ENCODE data around the gene MRPL50. TPM values are rescaled to one million over a fixed set of nuclear protein-coding genes. Genes with fewer than 3 reads are reported as not detected.

Gene MRPL50
- total and polyA plus RNA-seq, 2 experiments from 2014 or later, result 11.5 to 19.3 TPM

DNA sequence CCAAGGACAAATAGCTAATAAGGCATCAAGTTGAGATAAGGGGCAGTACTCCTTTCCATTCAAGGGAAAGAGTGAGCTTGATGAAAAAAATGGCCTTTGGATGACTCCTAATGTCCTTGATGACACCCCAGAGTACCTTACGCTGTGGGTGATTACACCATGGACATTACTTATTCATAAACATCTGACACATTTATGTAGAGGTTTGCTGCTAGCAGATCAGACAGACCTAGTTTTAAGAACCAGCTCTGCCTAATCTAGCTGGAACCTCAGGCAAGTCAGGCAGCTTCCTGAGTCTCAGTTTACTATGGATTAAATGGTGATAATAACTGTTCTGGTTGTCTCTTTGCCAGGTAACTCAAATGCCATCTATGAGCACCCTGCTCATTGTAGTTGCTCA is 34.3 kb upstream of the MRPL50 start:
- H3K4me3 ChIP-seq, result no peak overlapping the region
- peaks cover 9% of the 10 kb centered on the region for H3K27me3 ChIP-seq (replicated peaks; ENCODE audit: insufficient read depth)
- DNase-seq, result no peak
- H3K9ac ChIP-seq, result no peak overlapping the region
- H3K9me2 ChIP-seq (ENCODE audit: insufficient read depth), result no peaks in the 10 kb centered on the region
- H3K4me1 ChIP-seq (ENCODE audit: insufficient read depth), result no peaks in the 10 kb centered on the region
- TF ChIP-seq EZH2 (IDR thresholded peaks at IDR 0.05; ENCODE audit: insufficient read depth, poor library complexity, severe bottlenecking) (no peak), EZH2phosphoT487 (IDR thresholded peaks at IDR 0.05; ENCODE audit: insufficient read depth, low read depth) (no peak)
- H3K9me3 ChIP-seq (ENCODE audit: low read depth), result no peaks in the 10 kb centered on the region
- WGBS, 2 experiments (ENCODE audit: low coverage in 1 of 2, low lambda C conversion rate in 2 of 2, missing lambda C conversion rate in 2 of 2), result 54 to 68% methylated on average over 1 of the region's 1 CpG
- no peaks in the 10 kb centered on the region for H3F3A ChIP-seq (ENCODE audit: insufficient read depth)
- no peaks in the 10 kb centered on the region for H3K36me3 ChIP-seq (ENCODE audit: low read depth)
- no peak overlapping the region for H3K27ac ChIP-seq
- H3K79me2 ChIP-seq (ENCODE audit: insufficient read depth), result no peaks in the 10 kb centered on the region
- H3K4me2 ChIP-seq (ENCODE audit: unreplicated experiment), result no peak overlapping the region
- H2AFZ ChIP-seq, result no peak overlapping the region
- H4K20me1 ChIP-seq (ENCODE audit: insufficient read depth), result no peaks in the 10 kb centered on the region
- in situ Hi-C loops (cut with MboI), result no loop called here

DNA sequence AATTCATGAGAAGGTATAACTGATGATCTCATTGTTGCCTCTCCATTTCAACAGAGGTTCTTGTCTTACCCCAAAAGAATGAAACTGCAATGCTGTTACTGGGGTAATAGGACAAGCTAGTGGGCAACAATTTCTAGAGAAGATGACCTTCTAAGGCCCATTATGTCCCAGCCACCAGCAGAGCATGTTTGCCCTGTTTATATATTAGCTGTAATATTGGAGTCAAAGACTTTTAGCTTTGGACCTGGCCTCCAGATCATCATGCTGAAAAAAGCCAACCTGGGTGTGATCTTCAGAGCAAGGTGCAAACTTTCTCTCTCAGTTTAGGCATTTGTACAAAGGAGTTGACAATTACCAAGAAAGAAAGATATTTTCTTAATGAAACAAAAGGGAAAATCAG is 33.8 kb upstream of the MRPL50 start:
- in situ Hi-C loops (cut with MboI), result no loop called here
- H3K9ac ChIP-seq, result no peak overlapping the region
- no peaks in the 10 kb centered on the region for H4K20me1 ChIP-seq (ENCODE audit: insufficient read depth)
- H3K79me2 ChIP-seq (ENCODE audit: insufficient read depth), result no peaks in the 10 kb centered on the region
- H3F3A ChIP-seq (ENCODE audit: insufficient read depth), result no peaks in the 10 kb centered on the region
- no peak for TF ChIP-seq EZH2phosphoT487 (IDR thresholded peaks at IDR 0.05; ENCODE audit: insufficient read depth, low read depth)
- TF ChIP-seq EZH2 (IDR thresholded peaks at IDR 0.05; ENCODE audit: insufficient read depth, poor library complexity, severe bottlenecking), result no peak
- no peaks in the 10 kb centered on the region for H3K9me3 ChIP-seq (ENCODE audit: low read depth)
- H3K9me2 ChIP-seq (ENCODE audit: insufficient read depth), result no peaks in the 10 kb centered on the region
- peaks cover 9% of the 10 kb centered on the region for H3K27me3 ChIP-seq (replicated peaks; ENCODE audit: insufficient read depth)
- no peak for DNase-seq
- no peak overlapping the region for H3K4me2 ChIP-seq (ENCODE audit: unreplicated experiment)
- H3K4me1 ChIP-seq (ENCODE audit: insufficient read depth), result no peaks in the 10 kb centered on the region
- H2AFZ ChIP-seq, result no peak overlapping the region
- no peak overlapping the region for H3K4me3 ChIP-seq
- H3K36me3 ChIP-seq (ENCODE audit: low read depth), result no peaks in the 10 kb centered on the region
- H3K27ac ChIP-seq, result no peak overlapping the region

DNA sequence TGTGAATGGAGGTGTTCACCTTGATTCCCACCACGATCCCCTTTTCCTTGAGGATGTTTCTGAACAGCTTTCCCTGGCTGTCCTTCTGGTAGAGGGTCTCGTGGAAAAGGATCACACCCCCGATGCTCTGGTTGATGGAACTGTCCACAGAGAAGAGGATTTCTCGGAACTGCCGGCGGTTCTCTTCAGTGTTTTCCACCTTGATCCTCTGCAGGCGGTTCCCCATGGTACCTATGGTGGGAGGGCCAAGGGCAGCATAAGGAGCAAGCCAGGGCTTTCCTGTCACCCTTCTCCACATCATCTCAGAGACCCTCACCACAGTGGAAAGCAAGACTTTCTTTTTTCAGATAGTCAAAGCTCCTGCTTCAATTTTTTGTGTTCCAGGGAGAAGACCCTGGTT is 31.3 kb upstream of the MRPL50 start:
- H3K4me1 ChIP-seq (ENCODE audit: insufficient read depth), result no peaks in the 10 kb centered on the region
- H4K20me1 ChIP-seq (ENCODE audit: insufficient read depth), result no peaks in the 10 kb centered on the region
- no peak overlapping the region for H2AFZ ChIP-seq
- no peaks in the 10 kb centered on the region for H3K79me2 ChIP-seq (ENCODE audit: insufficient read depth)
- 56 to 59% methylated on average over 7 of the region's 7 CpGs for WGBS, 2 experiments (ENCODE audit: low coverage in 1 of 2, low lambda C conversion rate in 2 of 2, missing lambda C conversion rate in 2 of 2)
- no peaks in the 10 kb centered on the region for H3K9me3 ChIP-seq (ENCODE audit: low read depth)
- no peak overlapping the region for H3K9ac ChIP-seq
- H3K36me3 ChIP-seq (ENCODE audit: low read depth), result no peaks in the 10 kb centered on the region
- no peak overlapping the region for H3K4me3 ChIP-seq
- no peak overlapping the region for H3K27ac ChIP-seq
- no peaks in the 10 kb centered on the region for H3K9me2 ChIP-seq (ENCODE audit: insufficient read depth)
- H3F3A ChIP-seq (ENCODE audit: insufficient read depth), result no peaks in the 10 kb centered on the region
- TF ChIP-seq EZH2 (IDR thresholded peaks at IDR 0.05; ENCODE audit: insufficient read depth, poor library complexity, severe bottlenecking) (no peak), EZH2phosphoT487 (IDR thresholded peaks at IDR 0.05; ENCODE audit: insufficient read depth, low read depth) (no peak)
- in situ Hi-C loops (cut with MboI), result no loop called here
- H3K27me3 ChIP-seq (replicated peaks; ENCODE audit: insufficient read depth), result peaks cover 9% of the 10 kb centered on the region
- no peak overlapping the region for H3K4me2 ChIP-seq (ENCODE audit: unreplicated experiment)
- no peak for DNase-seq

DNA sequence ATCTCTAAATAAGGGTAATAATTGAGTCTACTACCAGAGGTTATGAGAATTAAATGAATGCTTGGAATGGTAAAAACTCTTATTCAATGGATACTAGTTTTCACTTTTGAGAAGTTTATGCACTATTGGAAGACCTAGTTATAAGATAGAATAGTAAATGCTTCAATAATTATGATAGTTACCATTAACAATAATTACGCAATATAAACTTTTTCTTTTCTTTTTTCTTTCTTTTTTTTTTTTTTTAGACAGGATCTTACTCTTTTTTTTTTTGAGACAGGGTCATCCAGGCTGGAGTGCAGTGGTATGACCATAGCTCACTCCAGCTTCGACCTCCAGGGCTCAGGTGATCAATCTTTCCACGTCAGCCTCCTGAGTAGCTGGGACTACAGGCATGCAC is 30.5 kb upstream of the MRPL50 start:
- peaks cover 11% of the 10 kb centered on the region for H3K27me3 ChIP-seq (replicated peaks; ENCODE audit: insufficient read depth)
- H3K4me1 ChIP-seq (ENCODE audit: insufficient read depth), result no peaks in the 10 kb centered on the region
- H3K9me2 ChIP-seq (ENCODE audit: insufficient read depth), result no peaks in the 10 kb centered on the region
- H3K4me2 ChIP-seq (ENCODE audit: unreplicated experiment), result no peak overlapping the region
- DNase-seq, result no peak
- H3K36me3 ChIP-seq (ENCODE audit: low read depth), result no peaks in the 10 kb centered on the region
- no peaks in the 10 kb centered on the region for H3K79me2 ChIP-seq (ENCODE audit: insufficient read depth)
- 32 to 34% methylated on average over 3 of the region's 3 CpGs for WGBS, 2 experiments (ENCODE audit: low coverage in 1 of 2, low lambda C conversion rate in 2 of 2, missing lambda C conversion rate in 2 of 2)
- no peak for TF ChIP-seq EZH2phosphoT487 (IDR thresholded peaks at IDR 0.05; ENCODE audit: insufficient read depth, low read depth)
- no peak for TF ChIP-seq EZH2 (IDR thresholded peaks at IDR 0.05; ENCODE audit: insufficient read depth, poor library complexity, severe bottlenecking)
- H4K20me1 ChIP-seq (ENCODE audit: insufficient read depth), result no peaks in the 10 kb centered on the region
- H2AFZ ChIP-seq, result no peak overlapping the region
- H3F3A ChIP-seq (ENCODE audit: insufficient read depth), result no peaks in the 10 kb centered on the region
- H3K4me3 ChIP-seq, result no peak overlapping the region
- no peak overlapping the region for H3K9ac ChIP-seq
- in situ Hi-C loops (cut with MboI), result no loop called here
- H3K9me3 ChIP-seq (ENCODE audit: low read depth), result no peaks in the 10 kb centered on the region
- no peak overlapping the region for H3K27ac ChIP-seq

DNA sequence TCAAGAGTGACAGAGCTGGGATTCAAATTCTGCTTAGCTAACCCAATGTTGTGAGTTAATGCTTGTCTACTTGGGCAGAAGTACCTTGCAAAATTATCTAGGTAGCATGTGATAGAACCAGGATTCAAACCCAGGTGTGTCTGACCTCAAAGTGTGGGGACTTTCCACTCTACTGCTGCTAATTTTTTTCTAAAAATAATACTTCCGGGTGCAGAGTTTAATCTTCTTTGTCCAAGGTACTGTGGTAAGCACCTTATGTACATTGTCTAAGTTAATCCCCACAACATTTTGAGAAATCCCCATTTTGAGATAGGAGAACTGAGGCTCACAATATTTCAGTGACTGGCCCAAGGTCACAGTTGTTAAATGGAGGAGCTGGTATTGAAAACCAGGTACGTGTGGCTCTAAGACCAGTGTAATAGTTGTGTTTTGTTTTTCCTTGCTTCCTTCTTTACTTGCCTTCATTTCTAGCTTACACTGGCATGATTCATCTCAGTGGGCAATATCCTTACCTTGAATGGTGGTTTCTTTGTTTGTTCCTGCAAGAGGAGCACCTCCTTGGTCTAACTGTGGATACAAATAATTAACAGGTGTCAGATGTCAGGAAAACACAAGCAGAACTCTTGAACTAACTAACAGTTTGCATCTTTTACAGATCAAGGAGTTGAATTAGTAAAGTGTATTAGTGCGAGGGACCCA is 29.7 kb upstream of the MRPL50 start:
- no peaks in the 10 kb centered on the region for H3K4me1 ChIP-seq (ENCODE audit: insufficient read depth)
- in situ Hi-C loops (cut with MboI), result no loop called here
- H3K9me2 ChIP-seq (ENCODE audit: insufficient read depth), result no peaks in the 10 kb centered on the region
- H3K9ac ChIP-seq, result no peak overlapping the region
- no peak for TF ChIP-seq EZH2phosphoT487 (IDR thresholded peaks at IDR 0.05; ENCODE audit: insufficient read depth, low read depth)
- TF ChIP-seq EZH2 (IDR thresholded peaks at IDR 0.05; ENCODE audit: insufficient read depth, poor library complexity, severe bottlenecking), result no peak
- DNase-seq, result no peak
- no peak overlapping the region for H2AFZ ChIP-seq
- no peaks in the 10 kb centered on the region for H4K20me1 ChIP-seq (ENCODE audit: insufficient read depth)
- H3K9me3 ChIP-seq (ENCODE audit: low read depth), result no peaks in the 10 kb centered on the region
- no peak overlapping the region for H3K4me2 ChIP-seq (ENCODE audit: unreplicated experiment)
- no peaks in the 10 kb centered on the region for H3K36me3 ChIP-seq (ENCODE audit: low read depth)
- no peaks in the 10 kb centered on the region for H3F3A ChIP-seq (ENCODE audit: insufficient read depth)
- 41 to 44% methylated on average over 3 of the region's 3 CpGs for WGBS, 2 experiments (ENCODE audit: low coverage in 1 of 2, low lambda C conversion rate in 2 of 2, missing lambda C conversion rate in 2 of 2)
- H3K27me3 ChIP-seq (replicated peaks; ENCODE audit: insufficient read depth), result peaks cover 11% of the 10 kb centered on the region
- H3K27ac ChIP-seq, result no peak overlapping the region
- no peaks in the 10 kb centered on the region for H3K79me2 ChIP-seq (ENCODE audit: insufficient read depth)
- H3K4me3 ChIP-seq, result no peak overlapping the region

Measured in GM23248 (cell line).